Neural cell (in vitro differentiated cells): ENCODE measurements around the gene SPOCK3.

Source experiments
- EZH2 ChIP-seq: fragments of 200-600, 300-800 bp; shearing (Covaris generic), sonication (generic); IDR thresholded peaks from 2 replicates; pipeline ENCODE4 v1.6.1; 2014; ENCODE audit warnings: antibody characterized with exemption, low read length, borderline replicate concordance, mild to moderate bottlenecking; ENCODE audit not compliant: insufficient read depth, poor library complexity, severe bottlenecking
- POLR2AphosphoS5 ChIP-seq: IDR thresholded peaks from 2 replicates; pipeline ENCODE4 v1.6.1; 2012
- RAD21 ChIP-seq: fragments of 450-650 bp; conservative IDR thresholded peaks from 2 replicates; pipeline ENCODE4 v1.6.1; 2014; ENCODE audit warnings: antibody characterized with exemption, mild to moderate bottlenecking, moderate library complexity
- TF ChIP-seq, protein P1 (sequence below): fragments of 450-650 bp; IDR thresholded peaks from 2 replicates; pipeline ENCODE4 v1.5.1; 2014; ENCODE audit warnings: antibody characterized with exemption, mild to moderate bottlenecking, moderate library complexity; ENCODE audit not compliant: poor library complexity, severe bottlenecking

DNA sequence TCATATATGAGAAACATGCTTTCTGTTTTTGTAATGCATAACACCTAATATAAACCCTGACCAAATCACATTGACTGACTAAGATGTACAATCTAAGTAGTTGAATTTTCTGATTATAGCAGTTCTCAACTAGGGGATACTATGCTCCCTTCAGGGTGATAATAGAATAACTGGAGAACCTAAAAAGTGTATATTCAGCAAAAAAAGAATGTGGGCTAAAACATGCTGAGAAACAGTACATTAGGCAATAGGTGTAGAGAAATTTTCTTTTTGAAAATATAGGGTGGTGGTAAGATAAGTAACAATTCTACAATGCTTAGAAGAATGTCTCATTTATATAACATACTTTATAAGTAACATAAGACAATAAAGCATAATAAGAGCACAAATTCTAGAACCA is 239.6 kb downstream of the SPOCK3 start:
- no peak for TF ChIP-seq RAD21
- TF ChIP-seq, protein P1, sequence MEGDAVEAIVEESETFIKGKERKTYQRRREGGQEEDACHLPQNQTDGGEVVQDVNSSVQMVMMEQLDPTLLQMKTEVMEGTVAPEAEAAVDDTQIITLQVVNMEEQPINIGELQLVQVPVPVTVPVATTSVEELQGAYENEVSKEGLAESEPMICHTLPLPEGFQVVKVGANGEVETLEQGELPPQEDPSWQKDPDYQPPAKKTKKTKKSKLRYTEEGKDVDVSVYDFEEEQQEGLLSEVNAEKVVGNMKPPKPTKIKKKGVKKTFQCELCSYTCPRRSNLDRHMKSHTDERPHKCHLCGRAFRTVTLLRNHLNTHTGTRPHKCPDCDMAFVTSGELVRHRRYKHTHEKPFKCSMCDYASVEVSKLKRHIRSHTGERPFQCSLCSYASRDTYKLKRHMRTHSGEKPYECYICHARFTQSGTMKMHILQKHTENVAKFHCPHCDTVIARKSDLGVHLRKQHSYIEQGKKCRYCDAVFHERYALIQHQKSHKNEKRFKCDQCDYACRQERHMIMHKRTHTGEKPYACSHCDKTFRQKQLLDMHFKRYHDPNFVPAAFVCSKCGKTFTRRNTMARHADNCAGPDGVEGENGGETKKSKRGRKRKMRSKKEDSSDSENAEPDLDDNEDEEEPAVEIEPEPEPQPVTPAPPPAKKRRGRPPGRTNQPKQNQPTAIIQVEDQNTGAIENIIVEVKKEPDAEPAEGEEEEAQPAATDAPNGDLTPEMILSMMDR = no peak
- TF ChIP-seq POLR2AphosphoS5 = no peak
- TF ChIP-seq EZH2 = no peak
